ENCODE measurements around the gene MACROH2A2. TPM values are rescaled to one million over a fixed set of nuclear protein-coding genes. Genes with fewer than 3 reads are reported as not detected.

The MACROH2A2 gene
- total RNA-seq, 1 donor from 2014 or later, result not detected

GRCh38 chr10:70067586-70067985, 14.9 kb downstream of the MACROH2A2 start:
- Mint-ChIP-seq H3K36me3 (ENCODE audit: low read depth) (no peaks in the 10 kb centered on the region), H3K27ac (no peak overlapping the region), H3K4me3 (no peak overlapping the region), H3K27me3 (peaks cover 3% of the 10 kb centered on the region), H3K9me3 (peaks cover 2% of the 10 kb centered on the region), H3K4me1 (no peaks in the 10 kb centered on the region)
- no peak for ATAC-seq (ENCODE audit: low read depth)
- POLR2A ChIA-PET, result no interaction called here
- CTCF ChIA-PET, result no interaction called here
- intact Hi-C loops (cut with micrococcal nuclease), result no loop called here
- no peak for DNase-seq
- TF ChIP-seq CTCF (IDR thresholded peaks at IDR 0.05), result no peak

- H3K9me3 Mint-ChIP-seq, result peaks cover 2% of the 10 kb centered on the region
- CTCF ChIA-PET, result no interaction called here
Measured at GRCh38 chr10:70068925-70069324, 16.3 kb downstream of the MACROH2A2 start.

GRCh38 chr10:70069346-70069745, 16.7 kb downstream of the MACROH2A2 start:
- no peak for TF ChIP-seq CTCF (IDR thresholded peaks at IDR 0.05)
- intact Hi-C loops (cut with micrococcal nuclease), result no loop called here
- Mint-ChIP-seq H3K27me3 (peaks cover 2% of the 10 kb centered on the region), H3K4me3 (no peak overlapping the region), H3K9me3 (peaks cover 2% of the 10 kb centered on the region), H3K36me3 (ENCODE audit: low read depth) (no peaks in the 10 kb centered on the region), H3K4me1 (no peaks in the 10 kb centered on the region), H3K27ac (no peak overlapping the region)
- ChIA-PET POLR2A (no interaction called here), CTCF (no interaction called here)
- no peak for ATAC-seq (ENCODE audit: low read depth)
- no peak for DNase-seq

More at GRCh38 chr10:70068925-70069324, 16.3 kb downstream of the MACROH2A2 start:
- Mint-ChIP-seq H3K4me3 (no peak overlapping the region), H3K4me1 (no peaks in the 10 kb centered on the region), H3K27ac (no peak overlapping the region), H3K36me3 (ENCODE audit: low read depth) (no peaks in the 10 kb centered on the region), H3K27me3 (peaks cover 2% of the 10 kb centered on the region)
- POLR2A ChIA-PET, result no interaction called here
- intact Hi-C loops (cut with micrococcal nuclease), result no loop called here
- DNase-seq (no peak), ATAC-seq (ENCODE audit: low read depth) (no peak)
- no peak for TF ChIP-seq CTCF (IDR thresholded peaks at IDR 0.05)

- H3K9me3 Mint-ChIP-seq, result peaks cover 2% of the 10 kb centered on the region
- CTCF ChIA-PET, result no interaction called here
- no peak for ATAC-seq (ENCODE audit: low read depth)
- no peaks in the 10 kb centered on the region for H3K4me1 Mint-ChIP-seq
- TF ChIP-seq CTCF (IDR thresholded peaks at IDR 0.05), result no peak
- no peak overlapping the region for H3K27ac Mint-ChIP-seq
- H3K27me3 Mint-ChIP-seq, result peaks cover 8% of the 10 kb centered on the region
- no peak overlapping the region for H3K4me3 Mint-ChIP-seq
- no peak for DNase-seq
- no peaks in the 10 kb centered on the region for H3K36me3 Mint-ChIP-seq (ENCODE audit: low read depth)
- POLR2A ChIA-PET, result no interaction called here
- intact Hi-C loops (cut with micrococcal nuclease), result no loop called here
Measured at GRCh38 chr10:70070834-70071233, 18.2 kb downstream of the MACROH2A2 start.

- Mint-ChIP-seq H3K4me1 (no peaks in the 10 kb centered on the region), H3K4me3 (no peak overlapping the region), H3K36me3 (ENCODE audit: low read depth) (no peaks in the 10 kb centered on the region), H3K27me3 (peaks cover 11% of the 10 kb centered on the region), H3K9me3 (no peaks in the 10 kb centered on the region), H3K27ac (no peak overlapping the region)
- DNase-seq (no peak), ATAC-seq (ENCODE audit: low read depth) (no peak)
- intact Hi-C loops (cut with micrococcal nuclease), result no loop called here
- no peak for TF ChIP-seq CTCF (IDR thresholded peaks at IDR 0.05)
- ChIA-PET CTCF (no interaction called here), POLR2A (no interaction called here)
Measured at GRCh38 chr10:70074165-70074564, 21.5 kb downstream of the MACROH2A2 start.
